Activated T-cell treated with anti-CD3 and anti-CD28 coated beads, Interleukin-2, amount 50 U/mL, for 24 hours (primary cell): ENCODE measurements around the gene SLC12A7.
"Not testable (repeated sequence)": the region's sequence is repeated elsewhere in the genome, so short reads cannot be mapped to it uniquely, and the experiment has no call there.

Experiments used
- DNase-seq: peaks from one replicate; pipeline ENCODE4 v3.0.0-alpha.2; 2020
- H3K27ac Mint-ChIP-seq: 2 replicates; pipeline ENCODE4 v1.8.0; 2020; ENCODE audit warnings: mild to moderate bottlenecking, mixed read lengths
- H3K27me3 Mint-ChIP-seq: 2 replicates; pipeline ENCODE4 v1.8.0; 2020; ENCODE audit warnings: mixed read lengths
- H3K36me3 Mint-ChIP-seq: 2 replicates; pipeline ENCODE4 v1.8.0; 2020; ENCODE audit warnings: low read depth, mixed read lengths
- H3K4me1 Mint-ChIP-seq: 2 replicates; pipeline ENCODE4 v1.8.0; 2020; ENCODE audit warnings: low read depth, mixed read lengths
- H3K4me3 Mint-ChIP-seq: 2 replicates; pipeline ENCODE4 v1.8.0; 2020; ENCODE audit warnings: mild to moderate bottlenecking, moderate library complexity, mixed read lengths
- H3K9me3 Mint-ChIP-seq: 2 replicates; pipeline ENCODE4 v1.8.0; 2020; ENCODE audit warnings: mixed read lengths

The SLC12A7 gene

GRCh38 chr5:1135696-1136525 is 24.0 kb upstream of the SLC12A7 start:
- Mint-ChIP-seq H3K9me3 (peaks cover 2% of the 10 kb centered on the region), H3K27me3 (peaks cover 2% of the 10 kb centered on the region), H3K27ac (no peak overlapping the region), H3K36me3 (no peaks in the 10 kb centered on the region), H3K4me3 (no peak overlapping the region), H3K4me1 (peaks cover 5% of the 10 kb centered on the region)
- no peak for DNase-seq

- DNase-seq = no peak
- Mint-ChIP-seq H3K36me3 (no peaks in the 10 kb centered on the region), H3K4me1 (peaks cover 1% of the 10 kb centered on the region), H3K27ac (no peak overlapping the region), H3K27me3 (no peaks in the 10 kb centered on the region), H3K4me3 (no peak overlapping the region), H3K9me3 (peaks cover 2% of the 10 kb centered on the region)
Measured at GRCh38 chr5:1134478-1134877, 22.6 kb upstream of the SLC12A7 start.

DNA sequence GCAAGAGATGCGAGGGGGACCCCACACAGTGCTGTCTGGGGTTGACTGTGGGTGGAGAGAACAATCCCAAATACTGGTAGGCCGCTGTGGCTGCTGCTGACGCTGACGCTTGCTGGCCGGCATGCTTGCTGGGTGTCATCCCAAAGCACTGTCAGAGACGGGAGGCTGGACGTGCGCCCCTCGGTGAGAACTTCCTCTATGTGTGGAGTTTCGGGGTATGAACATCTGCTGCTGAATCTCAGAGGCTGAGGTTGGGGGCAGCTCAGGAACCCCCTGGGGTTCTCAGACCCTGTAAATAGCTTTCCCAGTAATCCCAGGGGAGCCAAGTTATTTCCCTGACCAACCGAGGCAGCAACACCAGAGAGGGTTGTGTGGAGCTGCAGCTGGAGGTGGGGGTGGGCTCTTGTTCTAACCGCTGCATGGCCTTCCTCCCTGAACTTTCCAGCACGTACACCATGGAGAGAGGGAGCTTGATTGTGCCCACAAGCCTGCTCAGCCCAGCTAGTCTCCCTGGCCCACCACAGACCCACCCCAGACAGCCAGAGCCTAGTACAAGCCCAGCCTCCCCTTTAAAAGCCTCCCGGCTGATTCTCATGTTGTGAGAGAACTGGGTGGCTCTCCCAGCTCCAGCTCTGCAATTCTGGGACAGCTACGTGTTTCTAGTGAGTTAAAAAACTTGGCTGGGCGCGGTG is 21.8 kb upstream of the SLC12A7 start:
- no peak for DNase-seq
- Mint-ChIP-seq H3K4me3 (no peak overlapping the region), H3K9me3 (peaks cover 2% of the 10 kb centered on the region), H3K36me3 (no peaks in the 10 kb centered on the region), H3K27me3 (no peaks in the 10 kb centered on the region), H3K27ac (no peak overlapping the region), H3K4me1 (peaks cover 1% of the 10 kb centered on the region)

- Mint-ChIP-seq H3K4me1 (no peaks in the 10 kb centered on the region), H3K36me3 (no peaks in the 10 kb centered on the region), H3K27ac (no peak overlapping the region), H3K4me3 (no peak overlapping the region), H3K27me3 (no peaks in the 10 kb centered on the region), H3K9me3 (peaks cover 2% of the 10 kb centered on the region)
- no peak for DNase-seq
Measured at GRCh38 chr5:1133108-1133507, 21.2 kb upstream of the SLC12A7 start.

- Mint-ChIP-seq H3K27ac (no peak overlapping the region), H3K4me3 (no peak overlapping the region), H3K36me3 (no peaks in the 10 kb centered on the region), H3K9me3 (peaks cover 2% of the 10 kb centered on the region), H3K27me3 (no peaks in the 10 kb centered on the region), H3K4me1 (no peaks in the 10 kb centered on the region)
- DNase-seq = no peak
Measured at GRCh38 chr5:1132570-1132969, 20.7 kb upstream of the SLC12A7 start.

DNA sequence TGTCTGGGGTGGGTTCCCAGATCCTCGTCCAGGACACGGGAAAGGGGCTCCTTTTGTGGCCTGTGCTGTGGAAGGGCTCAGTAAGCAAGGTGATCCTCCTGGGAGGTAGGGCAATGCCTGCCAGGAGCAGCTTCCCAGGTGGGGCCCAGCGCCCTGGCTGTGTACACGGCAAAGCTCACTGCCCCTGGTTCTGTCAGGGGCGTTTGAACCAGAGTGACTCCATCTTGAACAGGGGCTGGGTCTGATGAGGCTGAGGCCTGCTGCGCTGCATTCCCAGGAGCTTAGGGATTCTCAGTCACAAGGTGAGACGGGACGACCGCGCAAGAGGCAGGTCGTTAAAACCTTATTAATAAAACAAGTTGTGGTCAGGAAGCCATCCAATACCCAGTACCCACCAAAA is 19.9 kb upstream of the SLC12A7 start:
- Mint-ChIP-seq H3K36me3 (no peaks in the 10 kb centered on the region), H3K9me3 (peaks cover 1% of the 10 kb centered on the region), H3K27me3 (no peaks in the 10 kb centered on the region), H3K4me1 (no peaks in the 10 kb centered on the region), H3K4me3 (no peak overlapping the region), H3K27ac (no peak overlapping the region)
- DNase-seq = no peak

DNA sequence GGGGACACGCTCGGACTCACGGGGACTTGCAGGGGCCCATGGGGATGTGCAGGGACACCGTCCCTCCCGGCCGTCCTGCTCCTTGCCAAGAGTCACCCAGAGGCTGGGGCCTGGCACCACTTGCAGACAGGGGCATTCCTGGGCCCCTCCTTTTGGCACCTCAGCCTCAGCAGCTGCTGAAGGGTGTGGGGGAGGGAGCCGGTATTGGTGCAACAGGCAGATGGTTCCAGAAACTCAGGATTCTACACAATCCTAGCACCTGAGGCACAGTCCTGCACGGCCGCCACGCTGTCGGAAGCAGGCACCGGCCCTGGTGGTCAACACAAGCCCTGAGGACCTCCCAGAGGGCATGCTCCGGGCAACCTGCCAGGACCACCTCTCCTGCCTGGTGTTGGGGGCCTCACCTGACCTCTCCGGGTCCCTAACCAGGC is 19.3 kb upstream of the SLC12A7 start:
- no peaks in the 10 kb centered on the region for H3K4me1 Mint-ChIP-seq
- no peaks in the 10 kb centered on the region for H3K27me3 Mint-ChIP-seq
- no peaks in the 10 kb centered on the region for H3K36me3 Mint-ChIP-seq
- H3K27ac Mint-ChIP-seq = no peak overlapping the region
- no peak for DNase-seq
- no peak overlapping the region for H3K4me3 Mint-ChIP-seq
- no peaks in the 10 kb centered on the region for H3K9me3 Mint-ChIP-seq

GRCh38 chr5:1130218-1130946 is 18.5 kb upstream of the SLC12A7 start:
- Mint-ChIP-seq H3K4me3 (no peak overlapping the region), H3K27me3 (no peaks in the 10 kb centered on the region), H3K4me1 (no peaks in the 10 kb centered on the region), H3K27ac (no peak overlapping the region), H3K9me3 (no peaks in the 10 kb centered on the region), H3K36me3 (no peaks in the 10 kb centered on the region)
- no peak for DNase-seq

DNA sequence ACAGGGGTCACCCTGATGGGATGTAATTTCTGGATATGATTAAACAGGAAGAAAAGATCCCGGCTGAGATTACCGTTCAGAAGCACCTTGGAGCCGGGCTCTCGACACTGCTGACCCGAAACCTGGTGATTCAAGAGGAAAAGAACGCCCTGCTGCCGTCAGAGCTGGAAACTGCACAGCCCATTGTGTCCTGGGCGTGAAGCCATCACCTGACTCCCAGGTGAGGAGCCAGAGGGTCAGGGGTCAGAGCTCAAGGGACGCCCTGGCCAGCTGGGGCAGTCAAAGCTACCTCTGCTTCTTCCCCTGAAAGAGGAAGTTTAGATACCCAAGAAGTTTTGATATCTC is 17.8 kb upstream of the SLC12A7 start:
- Mint-ChIP-seq H3K36me3 (no peaks in the 10 kb centered on the region), H3K9me3 (no peaks in the 10 kb centered on the region), H3K4me3 (no peak overlapping the region), H3K27ac (no peak overlapping the region), H3K4me1 (no peaks in the 10 kb centered on the region), H3K27me3 (no peaks in the 10 kb centered on the region)
- no peak for DNase-seq

DNA sequence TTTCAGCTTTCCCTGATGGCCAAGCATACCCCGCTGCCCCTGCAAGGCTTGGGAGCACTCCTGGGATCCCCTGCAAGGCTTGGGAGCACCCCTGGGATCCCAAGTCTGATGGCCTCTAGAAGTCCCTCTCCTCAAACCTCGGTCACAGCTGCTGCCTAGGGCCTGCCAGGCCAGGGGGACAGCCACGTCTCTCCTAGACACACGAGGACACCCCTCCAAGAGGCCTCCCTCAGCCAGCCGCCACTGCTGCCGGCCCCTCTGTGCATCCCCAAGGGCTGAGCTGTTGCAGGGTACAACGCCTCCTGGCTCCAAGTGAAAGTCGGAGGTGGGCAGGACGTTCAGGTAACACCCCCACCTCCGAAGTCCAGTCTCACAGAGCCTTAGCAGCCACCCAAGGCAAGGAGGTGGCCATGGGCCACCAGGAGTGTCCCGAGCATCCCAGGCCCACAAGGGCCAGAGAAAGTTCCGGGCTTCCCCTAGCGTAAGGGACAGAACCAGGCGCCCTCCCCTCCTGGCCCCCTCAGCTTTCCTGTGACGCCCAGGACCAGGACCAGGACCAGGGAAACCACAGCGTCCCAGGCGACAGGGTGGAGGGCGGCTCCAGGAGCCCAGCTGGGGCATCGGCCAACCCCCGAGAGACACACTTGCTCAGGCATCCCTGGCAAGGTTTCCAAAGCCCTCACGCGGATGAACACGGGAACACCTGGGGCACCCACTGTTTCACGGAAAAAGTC is 17.3 kb upstream of the SLC12A7 start:
- no peaks in the 10 kb centered on the region for H3K4me1 Mint-ChIP-seq
- H3K27me3 Mint-ChIP-seq = no peaks in the 10 kb centered on the region
- H3K9me3 Mint-ChIP-seq = no peaks in the 10 kb centered on the region
- H3K4me3 Mint-ChIP-seq = no peak overlapping the region
- no peaks in the 10 kb centered on the region for H3K36me3 Mint-ChIP-seq
- DNase-seq = no peak
- H3K27ac Mint-ChIP-seq = no peak overlapping the region

- H3K4me3 Mint-ChIP-seq = no peak overlapping the region
- DNase-seq = no peak
- no peaks in the 10 kb centered on the region for H3K9me3 Mint-ChIP-seq
Measured at GRCh38 chr5:1127959-1128785, 16.3 kb upstream of the SLC12A7 start.

GRCh38 chr5:1125695-1126094 is 13.8 kb upstream of the SLC12A7 start:
- H3K4me3 Mint-ChIP-seq, H3K36me3 Mint-ChIP-seq, H3K4me1 Mint-ChIP-seq, H3K27ac Mint-ChIP-seq, DNase-seq, H3K9me3 Mint-ChIP-seq, H3K27me3 Mint-ChIP-seq: not testable (repeated sequence)

More at GRCh38 chr5:1127959-1128785, 16.3 kb upstream of the SLC12A7 start:
- Mint-ChIP-seq H3K4me1 (no peaks in the 10 kb centered on the region), H3K27me3 (no peaks in the 10 kb centered on the region), H3K36me3 (no peaks in the 10 kb centered on the region), H3K27ac (no peak overlapping the region)

- Mint-ChIP-seq H3K9me3 (no peaks in the 10 kb centered on the region), H3K4me1 (no peaks in the 10 kb centered on the region), H3K4me3 (no peak overlapping the region), H3K27ac (no peak overlapping the region), H3K27me3 (no peaks in the 10 kb centered on the region), H3K36me3 (no peaks in the 10 kb centered on the region)
- DNase-seq = no peak
Measured at GRCh38 chr5:1125030-1125357, 13.1 kb upstream of the SLC12A7 start.
